ENCODE data around the gene DUSP22. TPM values are rescaled to one million over a fixed set of nuclear protein-coding genes. Genes with fewer than 3 reads are reported as not detected.

The DUSP22 gene
- total RNA-seq, 1 donor from 2014 or later = 40.0 TPM

- no peaks in the 10 kb centered on the region for H3K27me3 ChIP-seq
- H4K20me1 ChIP-seq (ENCODE audit: low read depth) = peaks cover 4% of the 10 kb centered on the region
- Mint-ChIP-seq H3K36me3 (no peaks in the 10 kb centered on the region), H3K27ac (no peak overlapping the region), H3K9me3 (peaks cover 11% of the 10 kb centered on the region), H3K4me3 (no peak overlapping the region), H3K27me3 (ENCODE audit: insufficient read depth, low read depth) (peaks cover under 1% of the 10 kb centered on the region), H3K4me1 (peaks cover 14% of the 10 kb centered on the region)
- no peak overlapping the region for H3K4me3 ChIP-seq
- no peaks in the 10 kb centered on the region for H3K9me3 ChIP-seq (ENCODE audit: low read depth)
- no peak overlapping the region for H3K4me2 ChIP-seq
- no peak overlapping the region for H3K27ac ChIP-seq
- peaks cover 1% of the 10 kb centered on the region for H3F3A ChIP-seq (ENCODE audit: low read depth)
- H2AFZ ChIP-seq (replicated peaks) = no peak overlapping the region
- no peak overlapping the region for H3K9ac ChIP-seq
- no peak for DNase-seq (ENCODE audit: low spot score)
- no peaks in the 10 kb centered on the region for H3K36me3 ChIP-seq
- peaks cover 7% of the 10 kb centered on the region for H3K4me1 ChIP-seq
- H3K79me2 ChIP-seq (ENCODE audit: low read depth) = peaks cover 53% of the 10 kb centered on the region
- no peak for TF ChIP-seq CTCF (IDR thresholded peaks at IDR 0.05)
- no peak for TF ChIP-seq EZH2phosphoT487 (IDR thresholded peaks at IDR 0.05)
- no peak for TF ChIP-seq EZH2 (IDR thresholded peaks at IDR 0.05)
Observed at GRCh38 chr6:298233-299103, 6.2 kb downstream of the DUSP22 start.

- H3K4me1 Mint-ChIP-seq = peaks cover 13% of the 10 kb centered on the region
- H3K4me2 ChIP-seq = no peak overlapping the region
- H2AFZ ChIP-seq (replicated peaks) = no peak overlapping the region
- H3K9me3 ChIP-seq (ENCODE audit: low read depth) = no peaks in the 10 kb centered on the region
- no peaks in the 10 kb centered on the region for H3K27me3 ChIP-seq
- H4K20me1 ChIP-seq (ENCODE audit: low read depth) = peaks cover 4% of the 10 kb centered on the region
- no peak overlapping the region for H3K27ac Mint-ChIP-seq
- no peaks in the 10 kb centered on the region for H3K36me3 Mint-ChIP-seq
- TF ChIP-seq CTCF (IDR thresholded peaks at IDR 0.05) (no peak), EZH2 (IDR thresholded peaks at IDR 0.05) (no peak), EZH2phosphoT487 (IDR thresholded peaks at IDR 0.05) (no peak)
- no peak overlapping the region for H3K9ac ChIP-seq
- no peak for DNase-seq (ENCODE audit: low spot score)
- H3K4me3 Mint-ChIP-seq = no peak overlapping the region
- no peak overlapping the region for H3K27ac ChIP-seq
- H3K4me3 ChIP-seq = no peak overlapping the region
- peaks cover 10% of the 10 kb centered on the region for H3K9me3 Mint-ChIP-seq
- H3K4me1 ChIP-seq = no peaks in the 10 kb centered on the region
- H3K79me2 ChIP-seq (ENCODE audit: low read depth) = peaks cover 44% of the 10 kb centered on the region
- no peaks in the 10 kb centered on the region for H3F3A ChIP-seq (ENCODE audit: low read depth)
- no peaks in the 10 kb centered on the region for H3K36me3 ChIP-seq
- no peaks in the 10 kb centered on the region for H3K27me3 Mint-ChIP-seq (ENCODE audit: insufficient read depth, low read depth)
Observed at GRCh38 chr6:299104-299980, 7.1 kb downstream of the DUSP22 start.

GRCh38 chr6:300026-300425 lies 7.7 kb downstream of the DUSP22 start:
- Mint-ChIP-seq H3K27me3 (ENCODE audit: insufficient read depth, low read depth) (no peaks in the 10 kb centered on the region), H3K36me3 (no peaks in the 10 kb centered on the region), H3K27ac (no peak overlapping the region), H3K9me3 (peaks cover 16% of the 10 kb centered on the region), H3K4me3 (no peak overlapping the region), H3K4me1 (peaks cover 13% of the 10 kb centered on the region)
- peaks cover 4% of the 10 kb centered on the region for H4K20me1 ChIP-seq (ENCODE audit: low read depth)
- H2AFZ ChIP-seq (replicated peaks) = no peak overlapping the region
- no peak overlapping the region for H3K9ac ChIP-seq
- no peak overlapping the region for H3K27ac ChIP-seq
- H3K4me1 ChIP-seq = no peaks in the 10 kb centered on the region
- TF ChIP-seq EZH2phosphoT487 (IDR thresholded peaks at IDR 0.05) = no peak
- TF ChIP-seq CTCF (IDR thresholded peaks at IDR 0.05) = no peak
- no peak for TF ChIP-seq EZH2 (IDR thresholded peaks at IDR 0.05)
- H3F3A ChIP-seq (ENCODE audit: low read depth) = no peaks in the 10 kb centered on the region
- H3K27me3 ChIP-seq = no peaks in the 10 kb centered on the region
- DNase-seq (ENCODE audit: low spot score) = no peak
- no peak overlapping the region for H3K4me3 ChIP-seq
- H3K36me3 ChIP-seq = no peaks in the 10 kb centered on the region
- no peak overlapping the region for H3K4me2 ChIP-seq
- H3K79me2 ChIP-seq (ENCODE audit: low read depth) = peaks cover 37% of the 10 kb centered on the region
- no peaks in the 10 kb centered on the region for H3K9me3 ChIP-seq (ENCODE audit: low read depth)
